Activated CD8-positive, alpha-beta T cell treated with anti-CD3 and anti-CD28 coated beads for 36 hours (primary cell): ENCODE measurements around the gene ASB9. TPM values are rescaled to one million over a fixed set of nuclear protein-coding genes. Genes with fewer than 3 reads are reported as not detected.
"Not testable (repeated sequence)": the region's sequence is repeated elsewhere in the genome, so short reads cannot be mapped to it uniquely, and the experiment has no call there.

Source experiments
- ATAC-seq: fragments of 200-7000 bp; cut with Tn5 transposase; one replicate; pipeline ENCODE4 v1.10.0; 2021; ENCODE audit warnings: mild to moderate bottlenecking, moderate library complexity
- CTCF ChIA-PET: fragments of 350-600 bp; sonication (Branson Sonifier 250); formaldehyde crosslinking; loops from one replicate; lab custom pipeline; 2021; ENCODE audit warnings: antibody characterized with exemption; lab: Charles Lee
- POLR2A ChIA-PET: fragments of 350-600 bp; sonication (Branson Sonifier 250); formaldehyde crosslinking; loops from one replicate; lab custom pipeline; 2021; ENCODE audit warnings: antibody characterized with exemption; lab: Charles Lee
- DNase-seq: peaks from one replicate; pipeline ENCODE4 v3.0.0-alpha.2; 2020
- H3K27ac Mint-ChIP-seq: one replicate; pipeline ENCODE4 v1.8.0; 2021; ENCODE audit warnings: mild to moderate bottlenecking, mixed read lengths
- H3K27me3 Mint-ChIP-seq: one replicate; pipeline ENCODE4 v1.8.0; 2021; ENCODE audit warnings: mixed read lengths
- H3K36me3 Mint-ChIP-seq: one replicate; pipeline ENCODE4 v1.8.0; 2021; ENCODE audit warnings: low read depth, mixed read lengths
- H3K4me1 Mint-ChIP-seq: one replicate; pipeline ENCODE4 v1.8.0; 2021; ENCODE audit warnings: low read depth, mixed read lengths
- H3K4me3 Mint-ChIP-seq: one replicate; pipeline ENCODE4 v1.8.0; 2021; ENCODE audit warnings: mild to moderate bottlenecking, moderate library complexity, mixed read lengths
- H3K9me3 Mint-ChIP-seq: one replicate; pipeline ENCODE4 v1.8.0; 2021; ENCODE audit warnings: mixed read lengths
- intact Hi-C: fragments of 100-400 bp; cut with micrococcal nuclease; formaldehyde crosslinking; loops from one replicate; pipeline ENCODE4 v1.10.0; 2022
- total RNA-seq, 2 experiments: library from RNA; stranded (reverse); gene quantifications; one replicate each; pipeline ENCODE4 v1.2.3, GENCODE V29; 2021
- TF ChIP-seq, protein P1 (sequence below): fragments of 200-600 bp; IDR thresholded peaks from one replicate; pipeline ENCODE4 v1.8.0; 2022; ENCODE audit warnings: antibody characterized with exemption, mild to moderate bottlenecking

ASB9 gene
- total RNA-seq, 2 experiments from 2014 or later: 0.52 TPM; not detected in 1

GRCh38 chrX:15206306-15206705 is 63.6 kb downstream of the ASB9 start:
- intact Hi-C loops: no loop called here

DNA sequence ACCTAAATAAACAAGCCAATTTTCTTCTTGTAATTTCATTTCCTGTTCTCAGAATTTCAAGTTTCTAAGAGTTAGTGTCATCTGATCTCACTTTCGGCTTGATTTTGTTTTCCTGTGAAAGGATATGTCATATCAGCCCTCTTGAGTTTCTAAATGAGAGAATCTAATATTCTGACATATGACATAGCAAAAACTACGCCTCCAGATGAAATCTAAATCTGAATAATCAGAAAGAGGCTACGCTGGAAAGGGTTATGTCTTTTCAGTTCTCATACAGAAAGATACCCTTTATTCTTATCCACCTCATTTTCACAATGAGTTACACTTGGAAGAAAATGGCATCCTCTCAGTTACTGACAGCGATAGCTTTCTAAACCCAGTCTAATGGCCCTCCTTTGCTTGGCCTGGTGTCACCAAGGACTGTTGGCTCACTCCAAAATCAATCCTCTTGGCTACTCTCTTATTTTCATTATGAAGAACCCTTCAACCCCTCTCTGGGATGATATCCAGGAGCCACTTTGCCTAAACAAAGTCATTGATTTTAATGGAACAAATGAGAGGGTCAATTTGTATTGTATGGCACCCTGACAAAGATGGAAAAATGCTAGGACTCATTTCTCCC is 65.6 kb downstream of the ASB9 start:
- Mint-ChIP-seq H3K27me3 (no peaks in the 10 kb centered on the region), H3K36me3 (peaks cover 3% of the 10 kb centered on the region), H3K4me3 (no peak overlapping the region), H3K9me3 (peaks cover 5% of the 10 kb centered on the region), H3K27ac (peak overlapping the region; percentile 80), H3K4me1 (peaks cover 42% of the 10 kb centered on the region)
- ChIA-PET CTCF (interaction anchor here (1.6 to 1.8 kb wide), 2 partner anchors 38 to 60 kb away, joined by 6 to 7 read pairs; no protein-coding TSS in a partner anchor), POLR2A (interaction anchor here (1.0 kb wide), 1 partner anchor 62 kb away, joined by 3 read pairs; no protein-coding TSS in a partner anchor)
- TF ChIP-seq, protein P1, sequence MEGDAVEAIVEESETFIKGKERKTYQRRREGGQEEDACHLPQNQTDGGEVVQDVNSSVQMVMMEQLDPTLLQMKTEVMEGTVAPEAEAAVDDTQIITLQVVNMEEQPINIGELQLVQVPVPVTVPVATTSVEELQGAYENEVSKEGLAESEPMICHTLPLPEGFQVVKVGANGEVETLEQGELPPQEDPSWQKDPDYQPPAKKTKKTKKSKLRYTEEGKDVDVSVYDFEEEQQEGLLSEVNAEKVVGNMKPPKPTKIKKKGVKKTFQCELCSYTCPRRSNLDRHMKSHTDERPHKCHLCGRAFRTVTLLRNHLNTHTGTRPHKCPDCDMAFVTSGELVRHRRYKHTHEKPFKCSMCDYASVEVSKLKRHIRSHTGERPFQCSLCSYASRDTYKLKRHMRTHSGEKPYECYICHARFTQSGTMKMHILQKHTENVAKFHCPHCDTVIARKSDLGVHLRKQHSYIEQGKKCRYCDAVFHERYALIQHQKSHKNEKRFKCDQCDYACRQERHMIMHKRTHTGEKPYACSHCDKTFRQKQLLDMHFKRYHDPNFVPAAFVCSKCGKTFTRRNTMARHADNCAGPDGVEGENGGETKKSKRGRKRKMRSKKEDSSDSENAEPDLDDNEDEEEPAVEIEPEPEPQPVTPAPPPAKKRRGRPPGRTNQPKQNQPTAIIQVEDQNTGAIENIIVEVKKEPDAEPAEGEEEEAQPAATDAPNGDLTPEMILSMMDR: no peak
- no peak for DNase-seq
- ATAC-seq: peak; percentile 64
- intact Hi-C loops: loop anchor here (2.0 kb wide), 1 partner anchor 45 kb away; no protein-coding TSS in a partner anchor

More at GRCh38 chrX:15206306-15206705, 63.6 kb downstream of the ASB9 start:
- H3K4me3 Mint-ChIP-seq: no peak overlapping the region
- H3K27ac Mint-ChIP-seq: no peak overlapping the region
- peaks cover 41% of the 10 kb centered on the region for H3K4me1 Mint-ChIP-seq
- no peak for DNase-seq
- ATAC-seq: no peak
- POLR2A ChIA-PET: no interaction called here
- H3K36me3 Mint-ChIP-seq: peaks cover 3% of the 10 kb centered on the region
- TF ChIP-seq, protein P1: no peak
- peaks cover 5% of the 10 kb centered on the region for H3K9me3 Mint-ChIP-seq
- CTCF ChIA-PET: no interaction called here
- H3K27me3 Mint-ChIP-seq: no peaks in the 10 kb centered on the region

DNA sequence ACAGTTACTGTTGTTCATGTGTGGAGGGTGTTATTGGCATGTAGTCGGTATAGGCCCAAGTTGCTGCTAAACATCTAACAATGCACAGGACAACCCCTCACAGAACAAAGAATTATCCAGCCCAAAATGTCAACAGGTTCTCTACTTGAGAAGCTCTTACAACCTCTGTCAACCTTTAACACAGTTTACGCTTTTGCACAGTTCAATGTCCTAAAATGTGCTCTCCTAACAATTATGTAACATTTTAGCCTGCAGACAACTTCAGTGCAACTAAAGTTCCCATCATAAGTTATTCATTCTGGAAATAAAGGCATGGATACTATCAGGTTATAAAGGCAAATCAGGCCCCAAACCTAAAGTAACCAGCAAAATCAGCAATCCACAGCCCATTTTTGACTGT is 66.2 kb downstream of the ASB9 start:
- H3K27ac Mint-ChIP-seq: peak overlapping the region; percentile 61
- CTCF ChIA-PET: no interaction called here
- intact Hi-C loops: loop anchor here (2.0 kb wide), 1 partner anchor 45 kb away; no protein-coding TSS in a partner anchor
- no peaks in the 10 kb centered on the region for H3K27me3 Mint-ChIP-seq
- DNase-seq (no peak), ATAC-seq (no peak)
- H3K9me3 Mint-ChIP-seq: peaks cover 5% of the 10 kb centered on the region
- POLR2A ChIA-PET: interaction anchor here (1.0 kb wide), 1 partner anchor 61 kb away, joined by 3 read pairs; no protein-coding TSS in a partner anchor
- TF ChIP-seq, protein P1: no peak
- H3K4me1 Mint-ChIP-seq: peaks cover 45% of the 10 kb centered on the region
- peaks cover 3% of the 10 kb centered on the region for H3K36me3 Mint-ChIP-seq
- no peak overlapping the region for H3K4me3 Mint-ChIP-seq

DNA sequence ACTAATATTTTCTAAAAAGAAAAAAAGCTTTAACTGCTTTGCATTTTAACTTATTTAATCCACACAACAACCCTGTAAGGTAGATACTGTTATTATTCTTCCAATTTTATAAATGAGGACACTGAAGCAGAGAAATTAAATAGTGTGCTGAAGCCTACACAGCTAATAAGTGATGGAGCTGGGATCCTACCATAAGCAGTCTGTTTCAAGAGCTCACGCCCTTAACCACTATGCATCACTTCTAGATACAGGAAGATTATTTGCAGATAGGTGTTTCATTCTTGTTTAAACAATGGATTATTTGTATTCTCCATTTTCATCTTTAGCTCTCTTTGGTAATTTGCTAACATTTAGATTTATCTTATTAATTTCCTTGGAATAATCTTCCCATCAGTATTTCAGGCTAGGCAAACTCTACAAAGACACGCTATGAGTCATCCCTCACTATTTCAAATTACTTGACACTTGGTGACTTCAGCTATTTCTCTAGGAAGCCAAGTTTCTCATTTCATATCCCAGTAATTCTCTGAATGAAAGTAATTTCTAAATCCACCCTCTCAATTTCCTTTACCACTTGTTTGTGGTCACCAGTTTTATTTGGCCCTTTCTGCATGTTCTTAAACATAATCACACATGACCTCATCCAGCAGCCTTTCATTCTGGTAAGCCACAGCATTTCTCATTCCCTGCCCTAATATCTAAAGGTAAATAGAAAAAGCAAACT is 67.3 kb downstream of the ASB9 start:
- no peak overlapping the region for H3K4me3 Mint-ChIP-seq
- H3K4me1 Mint-ChIP-seq: peaks cover 42% of the 10 kb centered on the region
- CTCF ChIA-PET: interaction anchor here (1.2 to 1.8 kb wide), 2 partner anchors 45 to 51 kb away, joined by 3 to 5 read pairs; no protein-coding TSS in a partner anchor
- ATAC-seq (peak; percentile 54), DNase-seq (peak; percentile 13)
- TF ChIP-seq, protein P1: no peak
- no peak overlapping the region for H3K27ac Mint-ChIP-seq
- H3K36me3 Mint-ChIP-seq: peaks cover 3% of the 10 kb centered on the region
- H3K9me3 Mint-ChIP-seq: peaks cover 5% of the 10 kb centered on the region
- no peaks in the 10 kb centered on the region for H3K27me3 Mint-ChIP-seq
- intact Hi-C loops: no loop called here
- POLR2A ChIA-PET: no interaction called here

GRCh38 chrX:15200871-15201270 is 69.0 kb downstream of the ASB9 start:
- ChIA-PET POLR2A (no interaction called here), CTCF (no interaction called here)
- Mint-ChIP-seq H3K27ac (no peak overlapping the region), H3K4me3 (no peak overlapping the region), H3K9me3 (peaks cover 5% of the 10 kb centered on the region), H3K36me3 (peaks cover 3% of the 10 kb centered on the region), H3K4me1 (peaks cover 32% of the 10 kb centered on the region), H3K27me3 (no peaks in the 10 kb centered on the region)
- no peak for ATAC-seq
- no peak for DNase-seq
- TF ChIP-seq, protein P1: no peak
- intact Hi-C loops: no loop called here

GRCh38 chrX:15198608-15199202 is 71.2 kb downstream of the ASB9 start:
- H3K4me3 Mint-ChIP-seq, H3K36me3 Mint-ChIP-seq, H3K9me3 Mint-ChIP-seq, intact Hi-C loops, DNase-seq, POLR2A ChIA-PET, H3K27ac Mint-ChIP-seq, H3K27me3 Mint-ChIP-seq, CTCF ChIA-PET: not testable (repeated sequence)
- peaks cover 20% of the 10 kb centered on the region for H3K4me1 Mint-ChIP-seq
- peak; percentile 43 for ATAC-seq
